HepG2 (cell line): ENCODE measurements around the gene LMBRD2. TPM values are rescaled to one million over a fixed set of nuclear protein-coding genes. Genes with fewer than 3 reads are reported as not detected.

Experiments used
- HOXA9 ChIP-seq: sonication (generic); formaldehyde crosslinking; IDR thresholded peaks from 2 replicates; pipeline ENCODE4 v1.8.1; 2022; ENCODE audit warnings: missing genetic modification reagents, mild to moderate bottlenecking, moderate library complexity, borderline replicate concordance
- LCORL ChIP-seq, 2 experiments: fragments of 450-650 bp in 1 of 2; sonication (generic) in 1 of 2; formaldehyde crosslinking in 1 of 2; IDR thresholded peaks; 2 replicates each; pipeline versions ENCODE4 v1.5.0 to v1.6.1; 2017 to 2020; ENCODE audit warnings: antibody characterized with exemption in 1 of 2, missing genetic modification reagents in 1 of 2
- NPAS2 ChIP-seq: sonication (generic); formaldehyde crosslinking; IDR thresholded peaks from 2 replicates; pipeline ENCODE4 v1.8.0; 2022; ENCODE audit warnings: mild to moderate bottlenecking, missing genetic modification reagents, borderline replicate concordance
- PTBP1 ChIP-seq: fragments of 200-400 bp; formaldehyde crosslinking; IDR thresholded peaks from 2 replicates; pipeline ENCODE4 v1.6.1; 2018; ENCODE audit warnings: low read length, low read depth; ENCODE audit not compliant: poor library complexity, severe bottlenecking
- SP1 ChIP-seq, 2 experiments: fragments of 450-650 bp in 1 of 2; sonication (generic) in 1 of 2; formaldehyde crosslinking in 1 of 2; IDR thresholded peaks; 2 replicates each; pipeline versions ENCODE4 v1.4.0 to v1.6.1; 2016 to 2020; ENCODE audit warnings: missing genetic modification reagents in 1 of 2
- U2AF2 ChIP-seq: fragments of 200-400 bp; formaldehyde crosslinking; IDR thresholded peaks from 2 replicates; pipeline ENCODE4 v1.6.1; 2017; ENCODE audit warnings: low read depth, mild to moderate bottlenecking, low read length
- XBP1 ChIP-seq: sonication (generic); formaldehyde crosslinking; IDR thresholded peaks from 2 replicates; pipeline ENCODE4 v1.5.0; 2020; ENCODE audit warnings: missing genetic modification reagents
- ZBTB7A ChIP-seq: sonication (generic); formaldehyde crosslinking; IDR thresholded peaks from 2 replicates; pipeline ENCODE4 v1.8.0; 2022; ENCODE audit warnings: mild to moderate bottlenecking, missing genetic modification reagents
- ZBTB8A ChIP-seq: sonication (generic); formaldehyde crosslinking; IDR thresholded peaks from 2 replicates; pipeline ENCODE4 v1.4.0; 2020; ENCODE audit warnings: mild to moderate bottlenecking, low read depth, missing genetic modification reagents, borderline replicate concordance
- ZNF296 ChIP-seq: sonication (generic); formaldehyde crosslinking; conservative IDR thresholded peaks from 2 replicates; pipeline ENCODE4 v1.5.0; 2020; ENCODE audit warnings: mild to moderate bottlenecking, missing genetic modification reagents
- ZNF468 ChIP-seq: sonication (generic); formaldehyde crosslinking; IDR thresholded peaks from 2 replicates; pipeline ENCODE4 v1.8.0; 2022; ENCODE audit warnings: mild to moderate bottlenecking, moderate library complexity, missing genetic modification reagents
- ZNF784 ChIP-seq: sonication (generic); formaldehyde crosslinking; IDR thresholded peaks from 2 replicates; pipeline ENCODE4 v1.5.1; 2020; ENCODE audit warnings: missing genetic modification reagents, mild to moderate bottlenecking, borderline replicate concordance
- ZNF792 ChIP-seq: IDR thresholded peaks from 2 replicates; pipeline ENCODE4 v1.6.1; 2016
- polyA plus RNA-seq, 8 experiments: library from polyadenylated mRNA; depleted of rRNA in 3 of 8; stranded (reverse) in 7 of 8; unstranded in 1 of 8; fragments of >200 nt; fragmentation: Illumina TruSeq in 4 of 8; extraction: Trizol in 4 of 8; gene quantifications; 2 replicates each; pipeline versions ENCODE4 v1.2.1 to v1.2.3, GENCODE V29; 2011 to 2016; ENCODE audit warnings: low read depth in 4 of 8, missing spikeins in 1 of 8, mixed read lengths in 1 of 8; ENCODE audit not compliant: insufficient read depth in 1 of 8
- total RNA-seq, 5 experiments: library from RNA; depleted of rRNA; stranded (reverse); fragments of >200 nt; fragmentation: Illumina TruSeq; extraction: Trizol; gene quantifications; 2 replicates each; pipeline ENCODE4 v1.2.3, GENCODE V29; 2016; ENCODE audit warnings: low read depth in 1 of 5
- TF ChIP-seq, protein P1 (sequence below): sonication (generic); formaldehyde crosslinking; IDR thresholded peaks from 2 replicates; pipeline ENCODE4 v1.8.0; 2022; ENCODE audit warnings: missing genetic modification reagents, mild to moderate bottlenecking, borderline replicate concordance
- TF ChIP-seq, protein P2 (sequence below): sonication (generic); formaldehyde crosslinking; IDR thresholded peaks from 2 replicates; pipeline ENCODE4 v1.9.0; 2021; ENCODE audit warnings: missing genetic modification reagents, mild to moderate bottlenecking, borderline replicate concordance
- TF ChIP-seq, protein P3 (sequence below): sonication (generic); formaldehyde crosslinking; IDR thresholded peaks from 2 replicates; pipeline ENCODE4 v1.9.0; 2021; ENCODE audit warnings: missing genetic modification reagents, borderline replicate concordance
- TF ChIP-seq, protein P4 (sequence below): IDR thresholded peaks from 2 replicates; pipeline ENCODE4 v1.6.1; 2016; ENCODE audit warnings: missing compliant biosample characterization, missing genetic modification reagents, borderline replicate concordance
- TF ChIP-seq, protein P5 (sequence below): sonication (generic); formaldehyde crosslinking; IDR thresholded peaks from 2 replicates; pipeline ENCODE4 v1.8.0; 2022; ENCODE audit warnings: low read depth, missing genetic modification reagents

LMBRD2 gene
- total and polyA plus RNA-seq, 2 of the 13 experiments (the other 11 are each of a cell fraction or from before 2014, with no cell fraction given): 2.0 to 4.7 TPM

GRCh38 chr5:36151434-36152323 lies at the start of gene LMBRD2, which contains the start of gene SKP2 (continued):
- TF ChIP-seq PTBP1 (no peak), HOXA9 (CRISPR knock-in tag) (no peak), U2AF2 (no peak), ZNF468 (CRISPR knock-in tag) (no peak), ZBTB8A (CRISPR knock-in tag) (0 out of 2 replicates have a peak, but pooled peaks have one; percentile 34), XBP1 (CRISPR knock-in tag) (no peak), ZBTB7A (CRISPR knock-in tag) (no peak), NPAS2 (CRISPR knock-in tag) (no peak), SP1 (IDR thresholded peaks at IDR 0.05) (no peak), SP1 (CRISPR knock-in tag; IDR thresholded peaks at IDR 0.05) (no peak; the same call in 1 of the 2 replicates), ZNF792 (CRISPR knock-in tag) (peak; percentile 79), LCORL (IDR thresholded peaks at IDR 0.05) (no peak), LCORL (CRISPR knock-in tag; IDR thresholded peaks at IDR 0.05) (0 out of 2 replicates have a peak, but pooled peaks have one; percentile 44), ZNF784 (CRISPR knock-in tag) (peak; percentile 68; the same call in 1 of the 2 replicates), ZNF296 (CRISPR knock-in tag) (no peak)
- TF ChIP-seq, protein P1, sequence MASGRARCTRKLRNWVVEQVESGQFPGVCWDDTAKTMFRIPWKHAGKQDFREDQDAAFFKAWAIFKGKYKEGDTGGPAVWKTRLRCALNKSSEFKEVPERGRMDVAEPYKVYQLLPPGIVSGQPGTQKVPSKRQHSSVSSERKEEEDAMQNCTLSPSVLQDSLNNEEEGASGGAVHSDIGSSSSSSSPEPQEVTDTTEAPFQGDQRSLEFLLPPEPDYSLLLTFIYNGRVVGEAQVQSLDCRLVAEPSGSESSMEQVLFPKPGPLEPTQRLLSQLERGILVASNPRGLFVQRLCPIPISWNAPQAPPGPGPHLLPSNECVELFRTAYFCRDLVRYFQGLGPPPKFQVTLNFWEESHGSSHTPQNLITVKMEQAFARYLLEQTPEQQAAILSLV (CRISPR knock-in tag): 0 out of 2 replicates have a peak, but pooled peaks have one; percentile 55
- TF ChIP-seq, protein P2, sequence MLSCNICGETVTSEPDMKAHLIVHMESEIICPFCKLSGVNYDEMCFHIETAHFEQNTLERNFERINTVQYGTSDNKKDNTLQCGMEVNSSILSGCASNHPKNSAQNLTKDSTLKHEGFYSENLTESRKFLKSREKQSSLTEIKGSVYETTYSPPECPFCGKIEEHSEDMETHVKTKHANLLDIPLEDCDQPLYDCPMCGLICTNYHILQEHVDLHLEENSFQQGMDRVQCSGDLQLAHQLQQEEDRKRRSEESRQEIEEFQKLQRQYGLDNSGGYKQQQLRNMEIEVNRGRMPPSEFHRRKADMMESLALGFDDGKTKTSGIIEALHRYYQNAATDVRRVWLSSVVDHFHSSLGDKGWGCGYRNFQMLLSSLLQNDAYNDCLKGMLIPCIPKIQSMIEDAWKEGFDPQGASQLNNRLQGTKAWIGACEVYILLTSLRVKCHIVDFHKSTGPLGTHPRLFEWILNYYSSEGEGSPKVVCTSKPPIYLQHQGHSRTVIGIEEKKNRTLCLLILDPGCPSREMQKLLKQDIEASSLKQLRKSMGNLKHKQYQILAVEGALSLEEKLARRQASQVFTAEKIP: no peak
- TF ChIP-seq, protein P3, sequence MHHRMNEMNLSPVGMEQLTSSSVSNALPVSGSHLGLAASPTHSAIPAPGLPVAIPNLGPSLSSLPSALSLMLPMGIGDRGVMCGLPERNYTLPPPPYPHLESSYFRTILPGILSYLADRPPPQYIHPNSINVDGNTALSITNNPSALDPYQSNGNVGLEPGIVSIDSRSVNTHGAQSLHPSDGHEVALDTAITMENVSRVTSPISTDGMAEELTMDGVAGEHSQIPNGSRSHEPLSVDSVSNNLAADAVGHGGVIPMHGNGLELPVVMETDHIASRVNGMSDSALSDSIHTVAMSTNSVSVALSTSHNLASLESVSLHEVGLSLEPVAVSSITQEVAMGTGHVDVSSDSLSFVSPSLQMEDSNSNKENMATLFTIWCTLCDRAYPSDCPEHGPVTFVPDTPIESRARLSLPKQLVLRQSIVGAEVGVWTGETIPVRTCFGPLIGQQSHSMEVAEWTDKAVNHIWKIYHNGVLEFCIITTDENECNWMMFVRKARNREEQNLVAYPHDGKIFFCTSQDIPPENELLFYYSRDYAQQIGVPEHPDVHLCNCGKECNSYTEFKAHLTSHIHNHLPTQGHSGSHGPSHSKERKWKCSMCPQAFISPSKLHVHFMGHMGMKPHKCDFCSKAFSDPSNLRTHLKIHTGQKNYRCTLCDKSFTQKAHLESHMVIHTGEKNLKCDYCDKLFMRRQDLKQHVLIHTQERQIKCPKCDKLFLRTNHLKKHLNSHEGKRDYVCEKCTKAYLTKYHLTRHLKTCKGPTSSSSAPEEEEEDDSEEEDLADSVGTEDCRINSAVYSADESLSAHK (CRISPR knock-in tag): no peak
- TF ChIP-seq, protein P4, sequence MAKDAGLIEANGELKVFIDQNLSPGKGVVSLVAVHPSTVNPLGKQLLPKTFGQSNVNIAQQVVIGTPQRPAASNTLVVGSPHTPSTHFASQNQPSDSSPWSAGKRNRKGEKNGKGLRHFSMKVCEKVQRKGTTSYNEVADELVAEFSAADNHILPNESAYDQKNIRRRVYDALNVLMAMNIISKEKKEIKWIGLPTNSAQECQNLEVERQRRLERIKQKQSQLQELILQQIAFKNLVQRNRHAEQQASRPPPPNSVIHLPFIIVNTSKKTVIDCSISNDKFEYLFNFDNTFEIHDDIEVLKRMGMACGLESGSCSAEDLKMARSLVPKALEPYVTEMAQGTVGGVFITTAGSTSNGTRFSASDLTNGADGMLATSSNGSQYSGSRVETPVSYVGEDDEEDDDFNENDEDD (CRISPR knock-in tag): peak; percentile 96
- TF ChIP-seq, protein P5, sequence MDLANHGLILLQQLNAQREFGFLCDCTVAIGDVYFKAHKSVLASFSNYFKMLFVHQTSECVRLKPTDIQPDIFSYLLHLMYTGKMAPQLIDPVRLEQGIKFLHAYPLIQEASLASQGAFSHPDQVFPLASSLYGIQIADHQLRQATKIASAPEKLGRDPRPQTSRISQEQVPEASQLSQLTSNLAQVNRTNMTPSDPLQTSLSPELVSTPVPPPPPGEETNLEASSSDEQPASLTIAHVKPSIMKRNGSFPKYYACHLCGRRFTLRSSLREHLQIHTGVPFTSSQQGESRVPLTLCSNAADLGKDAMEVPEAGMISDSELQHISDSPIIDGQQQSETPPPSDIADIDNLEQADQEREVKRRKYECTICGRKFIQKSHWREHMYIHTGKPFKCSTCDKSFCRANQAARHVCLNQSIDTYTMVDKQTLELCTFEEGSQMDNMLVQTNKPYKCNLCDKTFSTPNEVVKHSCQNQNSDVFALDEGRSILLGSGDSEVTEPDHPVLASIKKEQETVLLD: 0 out of 2 replicates have a peak, but pooled peaks have one; percentile 44
